Measurements from ENCODE around the gene DHDH. TPM values are rescaled to one million over a fixed set of nuclear protein-coding genes. Genes with fewer than 3 reads are reported as not detected.

DHDH gene
- polyA plus RNA-seq, 1 experiment: 0.48 TPM

GRCh38 chr19:48934837-48935236 is 1.3 kb downstream of the DHDH start:
- ChIA-PET POLR2A (no interaction called here), CTCF (no interaction called here)
- Histone ChIP-seq H3K9me3 (ENCODE audit: control insufficient read depth, insufficient read depth, low read length) (peaks cover 13% of the 10 kb centered on the region; the same call in 1 of the 2 replicates), H3K27ac (ENCODE audit: low read depth, low read length) (no peak overlapping the region), H3K27me3 (ENCODE audit: control insufficient read depth, insufficient read depth, low read length) (no peaks in the 10 kb centered on the region), H3K4me3 (ENCODE audit: low read depth, low read length) (no peak overlapping the region)
- no peak for DNase-seq (ENCODE audit: low read depth, low spot score)
- TF ChIP-seq CTCF (IDR thresholded peaks at IDR 0.05; ENCODE audit: low read depth, low read length): no peak

GRCh38 chr19:48935864-48936263 is 2.4 kb downstream of the DHDH start:
- Histone ChIP-seq H3K27ac (ENCODE audit: low read depth, low read length) (no peak overlapping the region), H3K9me3 (ENCODE audit: control insufficient read depth, insufficient read depth, low read length) (peaks cover 18% of the 10 kb centered on the region), H3K27me3 (ENCODE audit: control insufficient read depth, insufficient read depth, low read length) (no peaks in the 10 kb centered on the region), H3K4me3 (ENCODE audit: low read depth, low read length) (no peak overlapping the region)
- TF ChIP-seq CTCF (IDR thresholded peaks at IDR 0.05; ENCODE audit: low read depth, low read length): no peak
- ChIA-PET POLR2A (no interaction called here), CTCF (no interaction called here)
- DNase-seq (ENCODE audit: low read depth, low spot score): no peak

- Histone ChIP-seq H3K4me3 (ENCODE audit: low read depth, low read length) (no peak overlapping the region), H3K27me3 (ENCODE audit: control insufficient read depth, insufficient read depth, low read length) (no peaks in the 10 kb centered on the region), H3K9me3 (ENCODE audit: control insufficient read depth, insufficient read depth, low read length) (peaks cover 24% of the 10 kb centered on the region), H3K27ac (ENCODE audit: low read depth, low read length) (no peak overlapping the region)
- TF ChIP-seq CTCF (IDR thresholded peaks at IDR 0.05; ENCODE audit: low read depth, low read length): no peak
- CTCF ChIA-PET: no interaction called here
- POLR2A ChIA-PET: interaction anchor here (0.6 kb wide), 1 partner anchor 14 kb away, joined by 6 read pairs; no protein-coding TSS in a partner anchor
- DNase-seq (ENCODE audit: low read depth, low spot score): no peak
Observed at GRCh38 chr19:48938256-48938655, 4.8 kb downstream of the DHDH start.

GRCh38 chr19:48940902-48941301 is 7.4 kb downstream of the DHDH start:
- POLR2A ChIA-PET: no interaction called here
- Histone ChIP-seq H3K27me3 (ENCODE audit: control insufficient read depth, insufficient read depth, low read length) (no peaks in the 10 kb centered on the region), H3K9me3 (ENCODE audit: control insufficient read depth, insufficient read depth, low read length) (peaks cover 19% of the 10 kb centered on the region), H3K27ac (ENCODE audit: low read depth, low read length) (no peak overlapping the region), H3K4me3 (ENCODE audit: low read depth, low read length) (no peak overlapping the region)
- CTCF ChIA-PET: no interaction called here
- no peak for TF ChIP-seq CTCF (IDR thresholded peaks at IDR 0.05; ENCODE audit: low read depth, low read length)
- no peak for DNase-seq (ENCODE audit: low read depth, low spot score)

- no peak overlapping the region for H3K4me3 ChIP-seq (ENCODE audit: low read depth, low read length)
- H3K27me3 ChIP-seq (ENCODE audit: control insufficient read depth, insufficient read depth, low read length): no peaks in the 10 kb centered on the region
- no peak for DNase-seq (ENCODE audit: low read depth, low spot score)
- H3K9me3 ChIP-seq (ENCODE audit: control insufficient read depth, insufficient read depth, low read length): peaks cover 29% of the 10 kb centered on the region
- no peak for TF ChIP-seq CTCF (IDR thresholded peaks at IDR 0.05; ENCODE audit: low read depth, low read length)
- CTCF ChIA-PET: no interaction called here
- POLR2A ChIA-PET: interaction anchor here (0.6 to 1.0 kb wide), 2 partner anchors 11 to 266 kb away, joined by 4 read pairs; no protein-coding TSS in a partner anchor
- no peak overlapping the region for H3K27ac ChIP-seq (ENCODE audit: low read depth, low read length)
Observed at GRCh38 chr19:48943081-48943480, 9.6 kb downstream of the DHDH start.

Measured in AG04450 (cell line).